OCI-M2 (cell line): ENCODE results near the gene SMARCAL1.

ENCODE experiments used
- DNase-seq: peaks from one replicate; lab custom pipeline; 2025; ENCODE audit not compliant: unreplicated experiment; lab: John Stamatoyannopoulos, UW

The SMARCAL1 gene

DNA sequence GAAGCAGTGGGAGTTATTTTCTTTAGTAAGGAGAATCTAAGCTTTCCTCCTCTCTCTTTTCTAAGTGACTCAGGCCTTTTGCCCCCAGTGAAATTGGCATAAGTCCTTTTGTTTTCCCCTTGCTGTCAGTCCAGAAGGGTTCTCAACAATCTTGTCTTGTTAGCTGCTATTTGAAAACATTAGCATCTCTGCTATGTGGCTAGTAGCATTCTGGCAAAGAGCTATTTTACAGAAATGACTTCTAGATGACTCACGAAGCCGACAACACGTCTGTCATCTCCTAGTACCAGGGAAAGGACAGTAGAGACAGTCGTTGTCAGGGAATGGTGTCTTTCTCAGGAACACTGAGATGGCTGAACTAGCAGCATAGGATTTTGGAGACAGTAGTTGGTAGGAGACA is 14.7 kb downstream of the SMARCAL1 start:
- no peak for DNase-seq

- no peak for DNase-seq
Measured at GRCh38 chr2:216428618-216429350, 16.5 kb downstream of the SMARCAL1 start.

- no peak for DNase-seq
Measured at GRCh38 chr2:216429428-216429827, 17.1 kb downstream of the SMARCAL1 start.

- no peak for DNase-seq
Measured at GRCh38 chr2:216430811-216431530, 18.7 kb downstream of the SMARCAL1 start.

- no peak for DNase-seq
Measured at GRCh38 chr2:216431531-216431856, 19.2 kb downstream of the SMARCAL1 start.

DNA sequence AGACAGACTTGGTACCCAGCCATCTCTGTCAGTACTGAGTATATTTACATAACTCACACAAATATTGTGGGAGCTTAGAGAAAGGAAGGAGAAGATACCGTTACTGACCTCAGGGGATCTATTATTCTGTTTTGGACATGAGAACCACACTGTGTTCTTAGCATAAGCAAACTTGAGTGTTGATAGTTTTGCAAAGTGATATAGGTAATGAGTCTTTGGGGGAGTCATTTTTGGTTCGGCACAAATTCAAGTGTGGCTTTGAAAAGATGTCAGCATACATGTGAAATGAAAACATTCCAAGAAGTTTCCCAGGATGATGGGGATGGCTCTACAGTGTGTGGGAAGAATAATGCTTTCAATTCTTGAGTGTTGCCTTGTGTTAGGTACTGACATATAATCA is 24.1 kb downstream of the SMARCAL1 start:
- DNase-seq: no peak

DNA sequence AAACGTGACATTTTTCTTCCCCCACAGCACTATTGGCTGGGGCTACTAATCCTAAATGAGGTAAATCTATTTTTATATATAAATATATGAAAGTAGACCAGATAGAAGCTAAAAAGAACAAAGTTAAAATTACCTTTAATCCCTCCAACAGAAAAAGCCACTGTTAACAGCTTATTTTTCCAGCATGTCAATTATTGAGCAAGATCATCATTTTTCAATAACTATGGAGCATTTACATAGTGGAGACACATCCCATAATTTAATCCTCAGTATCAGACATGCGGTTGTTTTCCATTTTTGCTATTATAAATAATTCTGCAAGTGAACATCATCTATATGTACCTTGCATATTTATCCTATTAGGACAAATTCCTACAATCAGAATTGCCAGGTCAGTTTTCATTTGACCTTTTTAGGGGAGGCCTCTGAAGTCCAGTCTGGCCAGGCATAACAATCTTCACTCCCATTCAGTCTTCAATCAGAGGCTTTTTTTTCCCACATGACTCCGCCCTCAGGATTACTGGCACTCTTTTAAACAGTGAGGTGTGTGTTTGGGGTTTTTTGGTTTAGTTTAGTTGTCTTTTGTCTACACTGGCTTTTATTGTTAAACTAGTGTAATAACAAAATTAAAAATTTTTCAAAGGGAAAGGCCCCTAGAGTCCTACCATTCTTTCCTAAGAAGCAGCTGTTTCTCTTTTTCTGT is 29.2 kb downstream of the SMARCAL1 start:
- DNase-seq: no peak

GRCh38 chr2:216445501-216445900 is 33.2 kb downstream of the SMARCAL1 start:
- DNase-seq: no peak

- no peak for DNase-seq
Measured at GRCh38 chr2:216446343-216446742, 34.1 kb downstream of the SMARCAL1 start.

DNA sequence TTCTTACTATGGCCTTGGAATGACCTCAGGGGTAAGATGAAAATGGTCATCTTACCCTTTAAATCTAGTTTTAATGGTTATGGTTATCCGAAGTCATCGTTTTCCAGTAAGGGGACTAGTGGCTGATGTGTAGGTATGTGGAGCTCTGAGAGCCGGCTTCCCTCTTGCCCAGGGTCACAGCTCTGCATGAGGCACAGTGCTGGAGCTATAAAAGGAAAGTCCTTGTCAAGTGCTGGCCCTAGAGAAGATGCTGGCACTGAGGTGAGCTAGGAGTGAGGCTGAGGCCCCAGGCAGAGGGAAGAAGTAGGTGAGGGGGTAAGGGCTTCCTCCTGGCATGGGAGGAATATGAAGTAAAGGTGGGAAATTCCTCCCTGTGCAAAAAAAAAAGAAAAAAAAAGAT is 35.0 kb downstream of the SMARCAL1 start:
- no peak for DNase-seq

GRCh38 chr2:216448829-216449228 is 36.5 kb downstream of the SMARCAL1 start:
- DNase-seq: no peak

- no peak for DNase-seq
Measured at GRCh38 chr2:216450346-216450745, 38.1 kb downstream of the SMARCAL1 start.

- no peak for DNase-seq
Measured at GRCh38 chr2:216450784-216451183, 38.5 kb downstream of the SMARCAL1 start.

GRCh38 chr2:216453955-216454614 is 41.8 kb downstream of the SMARCAL1 start:
- DNase-seq: no peak

DNA sequence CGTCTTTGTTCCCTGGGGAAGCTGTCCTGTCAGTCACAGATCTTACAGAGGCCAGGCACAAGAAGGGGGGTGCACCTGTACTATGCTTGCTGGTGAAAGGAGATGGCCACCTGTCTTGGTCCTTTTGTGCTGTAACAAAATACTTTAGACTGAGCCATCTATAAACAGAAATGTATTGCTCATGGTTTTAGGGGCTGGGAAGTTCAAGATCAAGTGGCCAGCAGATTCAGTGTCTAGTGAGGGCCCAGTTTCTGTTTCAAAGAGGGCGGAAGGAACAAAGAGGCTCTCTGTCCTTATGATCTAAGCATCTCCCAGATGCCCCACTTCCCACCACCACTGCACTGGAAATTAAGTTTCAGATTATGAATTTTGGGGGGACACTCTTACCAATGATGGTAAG is 50.9 kb downstream of the SMARCAL1 start:
- DNase-seq: no peak

- DNase-seq: no peak
Measured at GRCh38 chr2:216464104-216464720, 51.9 kb downstream of the SMARCAL1 start.

DNA sequence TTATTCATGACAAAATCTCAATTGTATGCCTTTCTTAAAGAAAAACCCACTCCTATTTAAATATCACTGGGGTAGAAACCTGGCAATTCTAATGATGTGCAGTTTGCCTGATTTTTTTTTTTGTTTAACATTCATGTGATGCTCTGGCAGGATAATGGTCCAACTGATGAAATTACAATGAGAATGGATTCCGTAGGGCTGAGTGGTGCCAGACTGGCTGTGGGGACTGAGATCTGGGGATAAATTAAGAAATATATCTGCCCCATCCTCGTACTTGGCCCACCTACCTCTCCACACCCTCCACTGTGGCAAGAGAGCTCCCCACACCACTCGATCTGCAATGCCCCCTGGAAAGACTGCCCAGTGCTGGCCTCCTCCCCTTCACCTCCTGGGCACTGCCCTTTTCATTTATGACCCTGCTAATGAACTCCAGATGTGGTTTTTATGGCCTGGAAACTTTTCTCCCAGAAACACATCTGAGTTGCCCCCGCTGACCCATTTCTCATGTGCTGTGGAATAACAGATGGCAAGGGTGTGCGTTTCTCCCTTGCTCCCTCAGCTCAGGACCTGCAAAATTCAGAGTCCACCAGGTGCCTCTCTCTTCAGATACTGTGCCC is 53.4 kb downstream of the SMARCAL1 start:
- DNase-seq: no peak

DNA sequence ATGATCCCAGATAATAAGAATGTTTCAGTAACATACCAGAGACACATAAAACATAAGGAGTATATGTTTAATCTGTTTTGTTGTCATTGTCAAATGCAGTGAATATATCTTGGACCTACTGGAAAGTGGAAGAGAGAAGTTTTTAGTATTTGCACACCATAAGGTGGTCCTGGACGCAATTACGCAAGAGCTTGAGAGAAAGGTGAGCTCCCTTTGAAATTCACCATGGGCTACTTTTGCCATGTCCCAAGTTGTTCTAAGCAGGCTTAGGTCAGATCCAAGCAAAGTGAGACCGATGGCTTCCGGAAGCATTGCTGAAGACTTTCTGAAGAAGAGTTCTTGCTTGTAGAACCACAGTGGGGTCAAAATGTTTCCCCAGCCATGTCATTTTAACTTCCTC is 55.6 kb downstream of the SMARCAL1 start:
- no peak for DNase-seq

DNA sequence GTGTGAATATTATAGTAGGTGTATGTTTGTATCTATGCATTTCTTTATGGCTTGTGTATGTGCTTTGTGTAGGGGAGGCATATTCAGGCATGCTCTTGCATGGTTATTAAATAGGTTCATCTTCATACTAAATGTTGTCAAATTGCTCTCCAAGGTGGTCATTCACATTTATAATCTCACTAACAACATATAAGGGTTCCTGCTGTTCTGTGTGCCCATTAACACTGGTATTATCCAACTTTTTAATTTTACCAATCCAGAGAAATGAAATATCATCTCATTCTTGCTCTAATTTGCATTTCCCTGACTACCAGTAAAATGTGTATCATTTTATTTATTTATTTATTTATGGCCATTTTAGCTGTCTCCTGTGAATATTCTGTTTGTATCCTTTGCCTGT is 57.4 kb downstream of the SMARCAL1 start:
- no peak for DNase-seq

GRCh38 chr2:216473187-216473586 is 60.9 kb downstream of the SMARCAL1 start:
- peak; percentile 11 for DNase-seq
